ENCODE results near the gene PEX11B. TPM values are rescaled to one million over a fixed set of nuclear protein-coding genes. Genes with fewer than 3 reads are reported as not detected.

Gene PEX11B, protein sequence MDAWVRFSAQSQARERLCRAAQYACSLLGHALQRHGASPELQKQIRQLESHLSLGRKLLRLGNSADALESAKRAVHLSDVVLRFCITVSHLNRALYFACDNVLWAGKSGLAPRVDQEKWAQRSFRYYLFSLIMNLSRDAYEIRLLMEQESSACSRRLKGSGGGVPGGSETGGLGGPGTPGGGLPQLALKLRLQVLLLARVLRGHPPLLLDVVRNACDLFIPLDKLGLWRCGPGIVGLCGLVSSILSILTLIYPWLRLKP
- total RNA-seq (10 to 100 TPM; 20.4 to 26.3 (median 23.0) TPM), polyA plus RNA-seq (10 to 100 TPM; 17.7 to 24.5 TPM)
- long read RNA-seq, donor 1, transcript PEX11B-201 (4 exons, 1,740 nt): major isoform, 37 of 45 reads
- long read RNA-seq, donor 1, partial matches to known transcripts: 3 of 45 reads
- long read RNA-seq, donor 1, other reads (novel, unspliced or antisense): 5 of 45 reads
- long read RNA-seq, donor 2, transcript PEX11B-201 (4 exons, 1,740 nt): major isoform, 22 of 28 reads
- long read RNA-seq, donor 2, partial matches to known transcripts: 0 of 28 reads
- long read RNA-seq, donor 2, other reads (novel, unspliced or antisense): 6 of 28 reads
- long read RNA-seq, donor 3, transcript PEX11B-201 (4 exons, 1,740 nt): major isoform, 69 of 78 reads
- long read RNA-seq, donor 3, partial matches to known transcripts: 5 of 78 reads
- long read RNA-seq, donor 3, other reads (novel, unspliced or antisense): 4 of 78 reads

DNA sequence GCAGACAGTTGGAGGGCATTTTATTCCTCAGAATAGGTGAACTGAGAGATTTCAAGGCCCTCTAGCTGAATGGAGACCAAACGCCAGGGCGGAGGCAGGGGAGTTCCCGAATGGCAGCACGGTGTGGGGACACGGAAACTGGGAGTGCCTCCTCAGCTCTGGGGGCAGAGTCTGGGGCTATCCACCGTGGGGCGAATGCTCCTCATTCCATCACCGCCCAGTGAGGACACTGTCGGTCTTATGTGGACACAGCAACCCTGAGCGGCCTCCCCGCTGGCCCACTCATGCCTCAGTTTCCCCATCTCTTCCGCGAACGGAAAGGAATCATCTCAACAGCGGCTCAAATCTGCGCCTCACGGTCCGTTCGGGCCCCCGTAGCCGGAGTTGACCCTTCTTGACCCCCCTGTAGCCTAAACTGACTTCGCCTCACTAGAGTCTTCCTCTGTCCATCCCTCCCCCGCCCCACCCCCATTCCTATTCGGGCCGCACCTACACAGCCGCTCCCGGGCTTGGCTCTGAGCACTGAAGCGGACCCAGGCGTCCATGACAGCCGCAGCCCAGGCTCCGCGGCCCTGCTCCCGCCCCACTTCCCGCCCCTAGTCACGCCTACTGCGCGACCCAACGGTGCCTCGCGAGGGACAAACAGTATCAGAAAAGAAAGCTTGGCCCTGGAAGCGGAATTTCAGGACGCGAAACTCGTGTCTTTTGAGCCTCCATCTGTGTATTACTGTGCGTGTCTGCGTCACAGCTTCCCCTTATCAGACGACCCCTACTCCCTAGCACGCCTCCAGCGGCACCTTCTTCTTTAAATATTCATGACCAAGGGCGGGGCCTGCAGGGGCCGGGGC lies at the start of gene PEX11B:
PEX11B (minus strand) TSS at position 574 of the 848 bp plus-strand sequence; CDS start at position 545, 29 bp downstream.
- peak within 1 kb of the TSS; percentile 79 to 95 (median 90) for H3K27ac ChIP-seq
- WGBS, 2 donors: 0% methylated on average over 51 of the region's 51 CpGs
- DNase-seq: peak; percentile 88 to 91
- H3K36me3 ChIP-seq: peaks cover 0 to 56% (median 13%) of the 10 kb centered on the region in 9 donors
- no peaks in the 10 kb centered on the region for H3K27me3 ChIP-seq
- H3K4me3 ChIP-seq: peak within 1 kb of the TSS; percentile 73 to 99 (median 90)
- ATAC-seq: peak; percentile 94 to 98 (median 96)
- TF ChIP-seq, protein P1, sequence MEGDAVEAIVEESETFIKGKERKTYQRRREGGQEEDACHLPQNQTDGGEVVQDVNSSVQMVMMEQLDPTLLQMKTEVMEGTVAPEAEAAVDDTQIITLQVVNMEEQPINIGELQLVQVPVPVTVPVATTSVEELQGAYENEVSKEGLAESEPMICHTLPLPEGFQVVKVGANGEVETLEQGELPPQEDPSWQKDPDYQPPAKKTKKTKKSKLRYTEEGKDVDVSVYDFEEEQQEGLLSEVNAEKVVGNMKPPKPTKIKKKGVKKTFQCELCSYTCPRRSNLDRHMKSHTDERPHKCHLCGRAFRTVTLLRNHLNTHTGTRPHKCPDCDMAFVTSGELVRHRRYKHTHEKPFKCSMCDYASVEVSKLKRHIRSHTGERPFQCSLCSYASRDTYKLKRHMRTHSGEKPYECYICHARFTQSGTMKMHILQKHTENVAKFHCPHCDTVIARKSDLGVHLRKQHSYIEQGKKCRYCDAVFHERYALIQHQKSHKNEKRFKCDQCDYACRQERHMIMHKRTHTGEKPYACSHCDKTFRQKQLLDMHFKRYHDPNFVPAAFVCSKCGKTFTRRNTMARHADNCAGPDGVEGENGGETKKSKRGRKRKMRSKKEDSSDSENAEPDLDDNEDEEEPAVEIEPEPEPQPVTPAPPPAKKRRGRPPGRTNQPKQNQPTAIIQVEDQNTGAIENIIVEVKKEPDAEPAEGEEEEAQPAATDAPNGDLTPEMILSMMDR (IDR thresholded peaks at IDR 0.05): peak in 1 of 9 donors; percentile 15
- intact Hi-C loops (cut with DNase I): loop anchor here in 6 of 10 donors (5.0 to 10.0 kb wide), 5 partner anchors 39 to 81 kb away; partner anchors contain the start of genes LIX1L (in 5 of the 6), NUDT17 (in 3 of the 6) and PIAS3 (in 1 of the 6)
- peaks cover 3 to 34% (median 26%) of the 10 kb centered on the region in 9 donors for H3K4me1 ChIP-seq
- H3K9me3 ChIP-seq: no peaks in the 10 kb centered on the region

DNA sequence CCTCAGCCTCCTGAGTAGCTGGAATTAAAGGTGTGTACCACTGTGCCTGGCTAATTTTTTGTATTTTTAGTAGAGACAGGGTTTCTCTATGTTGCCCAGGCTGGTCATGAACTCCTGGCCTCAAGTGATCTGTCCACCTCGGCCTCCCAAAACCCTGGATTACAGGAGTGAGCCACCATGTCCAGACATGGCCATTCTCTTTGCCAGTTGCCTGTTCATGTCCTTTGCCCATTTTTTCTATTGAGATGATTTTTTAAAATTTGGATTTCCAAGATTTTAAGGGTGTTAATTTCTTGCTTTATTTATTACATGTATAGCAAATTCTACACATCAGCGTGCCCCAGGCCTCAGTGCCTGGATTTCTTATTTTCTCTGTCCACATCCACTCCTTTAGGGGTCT lies 48.8 kb upstream of the PEX11B start:
- H3K36me3 ChIP-seq: peaks cover 0 to 10% (median 0%) of the 10 kb centered on the region in 9 donors
- peaks cover 10 to 32% (median 26%) of the 10 kb centered on the region in 9 donors for H3K4me1 ChIP-seq
- peaks cover 0 to 14% (median 6%) of the 10 kb centered on the region in 11 donors for H3K9me3 ChIP-seq
- WGBS, 2 donors: 99 to 100% methylated on average over 2 of the region's 2 CpGs
- ATAC-seq: no peak
- no peak overlapping the region for H3K27ac ChIP-seq
- DNase-seq: no peak
- TF ChIP-seq, protein P1 (IDR thresholded peaks at IDR 0.05): no peak
- H3K4me3 ChIP-seq: no peak overlapping the region
- intact Hi-C loops (cut with DNase I): loop anchor here in 1 of 10 donors (5.0 kb wide), 1 partner anchor 120 kb away; the partner anchor contains the start of gene NUDT17
- H3K27me3 ChIP-seq: no peaks in the 10 kb centered on the region

DNA sequence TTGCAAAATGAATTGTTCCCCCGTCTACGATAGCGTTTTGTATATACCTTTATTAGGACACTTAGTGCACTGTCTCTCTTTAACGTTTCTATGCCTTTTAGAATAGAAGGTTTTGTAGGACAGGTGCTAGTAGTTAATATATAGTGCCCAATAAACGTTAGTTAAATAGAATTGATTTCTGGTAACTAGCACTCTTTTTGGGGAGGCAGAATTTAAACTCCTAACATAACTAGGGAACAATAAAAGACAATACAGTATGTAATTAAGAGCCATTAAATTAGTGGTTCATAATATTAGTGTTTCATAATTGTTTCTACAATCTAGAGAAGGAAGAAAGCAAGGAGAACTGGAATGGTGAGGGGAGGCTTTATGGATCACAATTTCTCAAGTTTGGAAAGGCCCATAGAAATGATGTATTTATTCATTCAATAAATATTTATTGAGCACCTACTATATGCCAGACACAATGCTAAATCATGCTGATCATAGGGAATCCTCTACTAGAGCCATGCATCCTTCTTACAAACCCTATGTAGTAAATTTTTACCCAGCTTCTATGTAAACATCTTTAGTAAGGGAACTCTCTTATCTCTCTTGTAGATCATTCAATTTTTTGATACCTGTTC lies 46.7 kb upstream of the PEX11B start:
- ATAC-seq (no peak), DNase-seq (no peak)
- intact Hi-C loops (cut with DNase I): loop anchor here in 1 of 10 donors (5.0 kb wide), 1 partner anchor 118 kb away; the partner anchor contains the start of gene NUDT17
- Histone ChIP-seq H3K9me3 (peaks cover 0 to 14% (median 6%) of the 10 kb centered on the region in 11 donors), H3K27ac (peak overlapping the region in 9 of 10 donors; percentile 84 to 96 (median 91)), H3K4me3 (peak overlapping the region; percentile 50 to 74 (median 65)), H3K36me3 (peaks cover 0 to 10% (median 0%) of the 10 kb centered on the region in 9 donors), H3K4me1 (peaks cover 14 to 49% (median 42%) of the 10 kb centered on the region in 9 donors), H3K27me3 (peaks cover 0 to 9% (median 0%) of the 10 kb centered on the region in 7 donors)
- TF ChIP-seq, protein P1 (IDR thresholded peaks at IDR 0.05): no peak
- 2% methylated on average over 5 of the region's 5 CpGs for WGBS, 2 donors

All from heart right ventricle (tissue), 16 donors.